GM19438 (cell line): ENCODE measurements around the gene TSLP.

ENCODE experiments used
- ATAC-seq: cut with Tn5 transposase; IDR thresholded peaks from one replicate; pipeline ENCODE4 v1.9.1; 2021; ENCODE audit warnings: low read depth; ENCODE audit not compliant: unreplicated experiment

TSLP gene

GRCh38 chr5:111092062-111092853 is 20.7 kb downstream of the TSLP start, which contains the start of gene WDR36:
Gene WDR36 (plus strand): TSS chr5:111092348. CDS start chr5:111092457, 109 bp downstream.
- peak; percentile 91 for ATAC-seq

- no peak for ATAC-seq
Observed at GRCh38 chr5:111095982-111096381, 24.5 kb downstream of the TSLP start.

- ATAC-seq = no peak
Observed at GRCh38 chr5:111099058-111099778, 27.7 kb downstream of the TSLP start.

DNA sequence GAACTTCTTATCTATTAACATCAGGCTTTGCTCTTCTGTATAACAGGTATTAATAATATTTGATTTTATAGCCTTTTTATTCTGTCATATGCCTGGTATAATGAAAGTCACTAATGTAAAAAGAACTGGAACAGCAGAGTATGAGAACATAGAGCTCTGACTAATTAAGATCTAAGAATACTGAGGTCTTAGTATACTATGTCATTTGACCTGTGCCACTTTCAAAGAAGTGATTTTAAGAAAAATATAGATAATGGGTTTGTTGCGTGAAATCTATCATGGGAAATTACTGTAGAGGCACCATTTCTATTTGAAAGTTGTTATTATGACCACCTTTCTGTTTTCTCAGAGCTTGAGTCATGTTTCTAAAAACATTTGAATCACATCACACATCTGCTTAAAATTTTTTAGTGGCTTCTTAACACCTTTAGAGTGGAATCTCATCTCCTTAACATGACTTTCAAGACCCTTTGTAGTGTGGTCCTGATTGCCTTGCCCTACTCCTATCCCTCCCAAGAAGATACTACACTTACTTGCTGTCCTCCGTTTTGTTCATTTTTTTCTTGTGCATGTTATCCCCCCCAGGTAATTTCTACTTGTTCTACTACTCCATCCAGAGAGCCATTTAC is 34.9 kb downstream of the TSLP start:
- ATAC-seq = no peak

GRCh38 chr5:111107371-111107770 is 35.9 kb downstream of the TSLP start:
- ATAC-seq = no peak

DNA sequence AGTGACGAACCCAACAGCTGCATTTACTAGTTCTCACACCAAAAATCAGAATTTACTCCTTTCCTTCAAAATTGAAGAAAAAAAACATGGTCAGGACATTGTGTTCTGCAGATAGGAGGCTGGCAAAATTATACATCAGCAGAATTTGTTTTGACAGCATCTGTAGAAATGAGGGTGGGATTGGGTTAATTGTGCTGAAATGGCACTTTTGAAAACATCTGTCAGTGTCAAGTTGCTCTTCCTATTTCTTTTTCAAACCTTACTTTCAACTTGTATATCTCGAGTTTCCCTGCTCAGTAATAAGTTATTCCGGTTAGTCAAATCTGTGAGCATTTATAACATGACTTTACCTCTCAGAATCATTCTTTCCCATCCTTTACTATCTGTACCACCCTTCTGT is 40.4 kb downstream of the TSLP start:
- ATAC-seq = no peak

GRCh38 chr5:111113678-111114077 is 42.2 kb downstream of the TSLP start:
- no peak for ATAC-seq

- no peak for ATAC-seq
Observed at GRCh38 chr5:111115229-111115628, 43.7 kb downstream of the TSLP start.

GRCh38 chr5:111116550-111116949 is 45.0 kb downstream of the TSLP start:
- no peak for ATAC-seq

DNA sequence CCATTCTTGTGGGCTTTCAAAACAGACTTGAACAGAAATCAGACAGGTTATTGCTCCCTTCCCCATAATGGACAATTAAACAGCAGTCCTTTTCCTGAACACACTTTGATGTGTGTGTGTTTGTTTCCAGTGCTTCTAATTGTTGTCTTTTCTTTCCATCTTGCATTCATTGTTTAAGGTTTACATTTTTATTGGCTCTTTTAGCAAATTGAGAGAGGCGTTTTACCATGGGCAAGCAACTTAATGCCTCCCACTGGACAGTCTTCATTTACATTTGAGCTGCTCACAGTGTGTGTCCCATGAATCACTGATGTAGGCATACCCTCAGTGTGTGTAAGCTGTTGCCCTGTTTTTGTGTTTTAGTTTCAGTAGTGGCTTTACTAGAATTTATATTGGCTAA is 45.6 kb downstream of the TSLP start:
- ATAC-seq = no peak

DNA sequence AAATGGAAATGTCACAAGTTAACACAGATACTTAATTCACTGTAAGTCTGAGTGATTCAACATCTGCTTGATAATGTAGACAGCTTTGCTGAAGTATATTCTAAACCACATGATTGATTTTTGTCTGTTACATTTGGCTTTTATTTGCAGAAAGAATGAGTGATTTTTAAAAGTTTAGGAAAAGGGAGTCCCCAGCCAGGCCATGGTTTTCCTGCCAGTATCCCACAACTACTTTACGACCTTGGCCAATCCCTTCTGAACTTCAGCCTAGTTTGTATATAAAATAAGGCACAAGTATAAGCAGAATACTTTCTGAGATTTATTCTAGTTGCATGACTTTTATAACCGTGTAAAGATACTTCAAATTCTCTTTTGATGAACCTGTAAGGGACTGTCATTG is 47.7 kb downstream of the TSLP start:
- ATAC-seq = no peak

GRCh38 chr5:111119856-111120255 is 48.3 kb downstream of the TSLP start:
- no peak for ATAC-seq

GRCh38 chr5:111120911-111121310 is 49.4 kb downstream of the TSLP start:
- no peak for ATAC-seq

GRCh38 chr5:111121926-111122325 is 50.4 kb downstream of the TSLP start:
- ATAC-seq = no peak

DNA sequence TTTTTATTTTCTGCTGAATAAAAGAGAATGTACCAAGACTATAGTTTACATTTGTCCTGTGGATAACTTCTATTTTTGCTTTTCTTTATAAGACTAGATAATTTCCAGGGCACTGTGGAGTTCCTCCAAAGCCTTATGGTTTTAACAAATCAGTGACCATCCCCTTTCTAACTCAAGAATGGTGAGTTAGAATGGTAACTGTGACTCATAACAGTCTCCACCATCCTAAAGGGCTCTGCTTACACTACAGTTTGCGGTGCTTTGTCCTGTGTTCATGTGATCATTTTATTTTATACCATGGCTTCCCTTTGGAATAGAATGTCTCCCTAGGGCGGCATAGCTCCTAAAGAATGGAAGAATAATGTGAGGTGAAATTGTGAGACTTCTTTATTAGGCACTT is 50.9 kb downstream of the TSLP start:
- ATAC-seq = no peak

GRCh38 chr5:111124793-111125192 is 53.3 kb downstream of the TSLP start:
- no peak for ATAC-seq

GRCh38 chr5:111126896-111127295 is 55.4 kb downstream of the TSLP start:
- no peak for ATAC-seq
